ENCODE measurements around the gene PLEKHG5. TPM values are rescaled to one million over a fixed set of nuclear protein-coding genes. Genes with fewer than 3 reads are reported as not detected.

The PLEKHG5 gene
- total and polyA plus RNA-seq, 4 donors: 0.28 to 1.9 (median 1.1) TPM

GRCh38 chr1:6472391-6472790 lies 19.1 kb downstream of the PLEKHG5 start:
- no peak for DNase-seq (ENCODE audit: low spot score)
- Histone ChIP-seq H3K9ac (ENCODE audit: low read depth in 1 of 2, low read length in 2 of 2) (peak overlapping the region in 1 of 2 donors; percentile 33), H3K36me3 (ENCODE audit: control insufficient read depth in 4 of 4, insufficient read depth in 3 of 4, low read depth in 1 of 4, low read length in 3 of 4) (no peaks in the 10 kb centered on the region), H3K27ac (ENCODE audit: low read depth in 1 of 2, low read length in 2 of 2) (peak overlapping the region; percentile 60 to 62), H3K9me3 (ENCODE audit: control insufficient read depth in 4 of 4, low read length in 3 of 4) (no peaks in the 10 kb centered on the region), H3K4me3 (ENCODE audit: low read depth in 1 of 3, low read length in 3 of 3) (no peak overlapping the region), H3K27me3 (ENCODE audit: control insufficient read depth in 4 of 4, insufficient read depth in 4 of 4, low read length in 3 of 4) (no peaks in the 10 kb centered on the region), H3K4me1 (ENCODE audit: control insufficient read depth in 4 of 4, insufficient read depth in 4 of 4, low read length in 3 of 4) (peaks cover 3 to 17% (median 10%) of the 10 kb centered on the region in 4 donors)
- WGBS: 79% methylated on average over 10 of the region's 10 CpGs
- TF ChIP-seq MAX (IDR thresholded peaks at IDR 0.05): no peak
- TF ChIP-seq RAD21 (IDR thresholded peaks at IDR 0.05): no peak
- no peak for TF ChIP-seq FOXA1 (IDR thresholded peaks at IDR 0.05)
- TF ChIP-seq ATF3 (IDR thresholded peaks at IDR 0.05): no peak
- no peak for TF ChIP-seq JUND (IDR thresholded peaks at IDR 0.05)
- TF ChIP-seq FOXA2 (IDR thresholded peaks at IDR 0.05): no peak
- no peak for TF ChIP-seq YY1 (IDR thresholded peaks at IDR 0.05)
- TF ChIP-seq NR2F2 (IDR thresholded peaks at IDR 0.05): no peak
- TF ChIP-seq ZBTB33 (IDR thresholded peaks at IDR 0.05): no peak
- TF ChIP-seq CTCF (IDR thresholded peaks at IDR 0.05; ENCODE audit: low read depth, low read length, missing input control): no peak
- no peak for TF ChIP-seq TAF1 (conservative IDR thresholded peaks at IDR 0.05)
- no peak for TF ChIP-seq HNF4G (IDR thresholded peaks at IDR 0.05)
- TF ChIP-seq EGR1 (IDR thresholded peaks at IDR 0.05; ENCODE audit: low read depth in 2 of 2): no peak

GRCh38 chr1:6471970-6472368 lies 19.5 kb downstream of the PLEKHG5 start:
- peak overlapping the region; percentile 60 to 62 for H3K27ac ChIP-seq (ENCODE audit: low read depth in 1 of 2, low read length in 2 of 2)

More at GRCh38 chr1:6471970-6472368, 19.5 kb downstream of the PLEKHG5 start:
- Histone ChIP-seq H3K4me3 (ENCODE audit: low read depth in 1 of 3, low read length in 3 of 3) (no peak overlapping the region), H3K27me3 (ENCODE audit: control insufficient read depth in 4 of 4, insufficient read depth in 4 of 4, low read length in 3 of 4) (no peaks in the 10 kb centered on the region), H3K36me3 (ENCODE audit: control insufficient read depth in 4 of 4, insufficient read depth in 3 of 4, low read depth in 1 of 4, low read length in 3 of 4) (no peaks in the 10 kb centered on the region), H3K9me3 (ENCODE audit: control insufficient read depth in 4 of 4, low read length in 3 of 4) (no peaks in the 10 kb centered on the region), H3K4me1 (ENCODE audit: control insufficient read depth in 4 of 4, insufficient read depth in 4 of 4, low read length in 3 of 4) (peaks cover 3 to 17% (median 10%) of the 10 kb centered on the region in 4 donors), H3K9ac (ENCODE audit: low read depth in 1 of 2, low read length in 2 of 2) (peak overlapping the region in 1 of 2 donors; percentile 33)
- TF ChIP-seq RXRA (IDR thresholded peaks at IDR 0.05) (peak; percentile 31 to 61), NR2F2 (IDR thresholded peaks at IDR 0.05) (no peak), SP1 (IDR thresholded peaks at IDR 0.05) (peak; percentile 70), HNF4A (conservative IDR thresholded peaks at IDR 0.05) (peak in 1 of 2 donors; percentile 56), HNF4G (IDR thresholded peaks at IDR 0.05) (no peak), MAX (IDR thresholded peaks at IDR 0.05) (no peak), RAD21 (IDR thresholded peaks at IDR 0.05) (peak in 1 of 2 donors; percentile 14)
- DNase-seq (ENCODE audit: low spot score): no peak
- WGBS: 41% methylated on average over 7 of the region's 7 CpGs
